PFSK-1 (cell line): ENCODE data around the gene MARK4.

Source experiments
- FOXP2 ChIP-seq: optimal IDR thresholded peaks from 2 replicates; pipeline ENCODE3; 2011; ENCODE audit warnings: borderline replicate concordance, control low read depth, inconsistent platforms; ENCODE audit not compliant: insufficient read depth; ENCODE audit errors: extremely low read length, extremely low read depth
- POLR2AphosphoS5 ChIP-seq: IDR thresholded peaks from 2 replicates; pipeline ENCODE4 v1.6.1; 2012; ENCODE audit warnings: low read depth, mild to moderate bottlenecking, control low read depth, low read length, moderate library complexity
- REST ChIP-seq, 2 experiments: IDR thresholded peaks; 2 replicates each; pipeline versions ENCODE4 v1.6.1 to v1.8.0; 2011 to 2012; ENCODE audit warnings: low read depth in 2 of 2, low read length in 2 of 2, control low read depth in 1 of 2, inconsistent platforms in 1 of 2, mild to moderate bottlenecking in 1 of 2, moderate library complexity in 1 of 2; ENCODE audit not compliant: insufficient read depth in 1 of 2
- SIN3A ChIP-seq: IDR thresholded peaks from 2 replicates; pipeline ENCODE4 v1.6.1; 2012; ENCODE audit warnings: mild to moderate bottlenecking, low read length, moderate library complexity, borderline replicate concordance; ENCODE audit not compliant: insufficient read depth
- TAF1 ChIP-seq: IDR thresholded peaks from 2 replicates; pipeline ENCODE4 v1.6.1; 2012; ENCODE audit warnings: low read length, control low read depth, borderline replicate concordance; ENCODE audit not compliant: insufficient read depth

Gene MARK4

GRCh38 chr19:45218426-45218825 lies 32.6 kb upstream of the MARK4 start:
- no peak for TF ChIP-seq SIN3A
- no peak for TF ChIP-seq FOXP2
- no peak for TF ChIP-seq REST (IDR thresholded peaks at IDR 0.05; ENCODE audit: insufficient read depth in 1 of 2, low read depth in 2 of 2, low read length in 2 of 2)
- TF ChIP-seq TAF1: no peak
- TF ChIP-seq POLR2AphosphoS5: no peak

GRCh38 chr19:45218911-45219743 lies 31.9 kb upstream of the MARK4 start:
- TF ChIP-seq REST (IDR thresholded peaks at IDR 0.05; ENCODE audit: insufficient read depth in 1 of 2, low read depth in 2 of 2, low read length in 2 of 2) (no peak), POLR2AphosphoS5 (no peak), SIN3A (no peak), TAF1 (no peak), FOXP2 (no peak)

GRCh38 chr19:45222724-45223123 lies 28.3 kb upstream of the MARK4 start:
- no peak for TF ChIP-seq SIN3A
- TF ChIP-seq POLR2AphosphoS5: no peak
- no peak for TF ChIP-seq REST (IDR thresholded peaks at IDR 0.05; ENCODE audit: insufficient read depth in 1 of 2, low read depth in 2 of 2, low read length in 2 of 2)
- no peak for TF ChIP-seq FOXP2
- TF ChIP-seq TAF1: no peak

GRCh38 chr19:45223879-45224278 lies 27.2 kb upstream of the MARK4 start:
- TF ChIP-seq REST (IDR thresholded peaks at IDR 0.05; ENCODE audit: insufficient read depth in 1 of 2, low read depth in 2 of 2, low read length in 2 of 2): no peak
- TF ChIP-seq POLR2AphosphoS5: no peak
- no peak for TF ChIP-seq SIN3A
- no peak for TF ChIP-seq FOXP2
- TF ChIP-seq TAF1: no peak
